Activated T-helper 1 cell treated with Interleukin-2 at 50 U/mL for 16 hours (primary cell): Measurements from ENCODE around the gene ANO7.

ENCODE experiments used
- DNase-seq: peaks from one replicate; pipeline ENCODE4 v3.0.0-alpha.2; 2020; ENCODE audit warnings: low read depth

Gene ANO7

GRCh38 chr2:241249654-241250053 lies 61.2 kb downstream of the ANO7 start:
- DNase-seq = no peak

- no peak for DNase-seq
These were observed 64.5 kb downstream of the ANO7 start for GRCh38 chr2:241252778-241253475.

- no peak for DNase-seq
These were observed 66.5 kb downstream of the ANO7 start for GRCh38 chr2:241254904-241255351.

GRCh38 chr2:241255542-241256167 lies 67.2 kb downstream of the ANO7 start:
- no peak for DNase-seq

- DNase-seq = no peak
These were observed 67.7 kb downstream of the ANO7 start for GRCh38 chr2:241256168-241256545.

GRCh38 chr2:241257419-241258032 lies 69.0 kb downstream of the ANO7 start:
- DNase-seq = no peak

- DNase-seq = no peak
These were observed 70.2 kb downstream of the ANO7 start for GRCh38 chr2:241258505-241259280.

GRCh38 chr2:241260911-241261310 lies 72.4 kb downstream of the ANO7 start:
- no peak for DNase-seq

GRCh38 chr2:241261628-241262027 lies 73.2 kb downstream of the ANO7 start:
- DNase-seq = no peak

- no peak for DNase-seq
These were observed 74.6 kb downstream of the ANO7 start for GRCh38 chr2:241263061-241263460.

- no peak for DNase-seq
These were observed 77.0 kb downstream of the ANO7 start for GRCh38 chr2:241265506-241265905.

GRCh38 chr2:241267249-241268067 lies 79.0 kb downstream of the ANO7 start:
- DNase-seq = no peak

GRCh38 chr2:241268306-241268705 lies 79.8 kb downstream of the ANO7 start:
- DNase-seq = no peak

GRCh38 chr2:241268716-241269445 lies 80.4 kb downstream of the ANO7 start:
- DNase-seq = no peak

- DNase-seq = no peak
These were observed 81.4 kb downstream of the ANO7 start for GRCh38 chr2:241269707-241270520.

- no peak for DNase-seq
These were observed 82.1 kb downstream of the ANO7 start for GRCh38 chr2:241270531-241270930.

GRCh38 chr2:241271706-241272302 lies 83.3 kb downstream of the ANO7 start:
- DNase-seq = peak; percentile 30

GRCh38 chr2:241272303-241273209 lies 84.1 kb downstream of the ANO7 start:
- DNase-seq = peak; percentile 11
